Amygdala (tissue), 56 donors: ENCODE measurements around the gene FHL2.

ENCODE experiments used
- DNase-seq, 56 donors: peaks; one replicate each; lab custom pipeline; 2025; lab: John Stamatoyannopoulos, UW

Gene FHL2

DNA sequence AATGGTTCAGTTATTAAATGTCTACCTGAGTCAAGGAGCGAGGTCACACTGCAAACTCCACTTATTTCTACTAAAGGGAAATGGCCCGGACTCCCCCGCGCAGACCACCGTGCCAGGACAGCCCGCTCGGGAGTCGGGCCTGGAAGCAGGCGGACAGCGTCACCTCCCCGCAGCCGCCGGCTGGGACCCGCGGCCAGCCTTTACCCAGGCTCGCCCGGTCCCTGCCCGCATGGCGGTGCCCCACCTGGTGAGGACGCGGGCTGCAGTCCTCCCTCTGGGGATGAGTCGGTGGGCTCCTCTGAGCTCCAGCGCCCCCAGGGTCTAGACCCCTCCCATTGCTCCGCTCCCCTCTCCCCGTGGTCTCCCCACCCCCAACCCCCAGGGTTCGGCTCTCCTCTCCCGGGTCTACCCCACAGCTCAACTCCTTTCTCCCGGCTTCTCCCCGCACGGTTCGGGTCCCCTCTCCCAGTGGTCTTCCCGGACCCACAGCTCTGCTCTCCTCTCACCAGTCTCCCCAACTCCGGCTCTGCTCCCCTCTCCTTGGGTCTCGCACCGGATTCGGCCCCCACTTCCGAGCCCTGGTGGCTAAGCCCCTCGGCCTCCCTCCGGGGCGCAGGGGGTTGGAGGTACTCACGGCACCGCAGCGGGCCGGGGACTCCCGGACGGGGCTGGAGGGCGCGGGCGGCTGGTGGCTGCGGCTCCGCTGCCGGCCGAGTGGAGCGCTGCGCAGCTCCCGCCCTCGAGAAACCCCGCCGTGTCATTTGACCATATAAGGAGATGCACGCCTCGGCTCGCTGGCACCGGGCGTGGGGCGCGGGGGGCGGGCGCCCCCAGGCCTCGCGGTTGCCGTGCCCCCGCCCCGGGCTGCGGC is at the start of gene FHL2:
TSS of gene FHL2 (minus strand) at position 716 of the 871 bp plus-strand sequence. CDS start 12,535 bp downstream, outside the sequence.
- DNase-seq: peak in 24 of 56 donors; percentile 3 to 53 (median 20)

DNA sequence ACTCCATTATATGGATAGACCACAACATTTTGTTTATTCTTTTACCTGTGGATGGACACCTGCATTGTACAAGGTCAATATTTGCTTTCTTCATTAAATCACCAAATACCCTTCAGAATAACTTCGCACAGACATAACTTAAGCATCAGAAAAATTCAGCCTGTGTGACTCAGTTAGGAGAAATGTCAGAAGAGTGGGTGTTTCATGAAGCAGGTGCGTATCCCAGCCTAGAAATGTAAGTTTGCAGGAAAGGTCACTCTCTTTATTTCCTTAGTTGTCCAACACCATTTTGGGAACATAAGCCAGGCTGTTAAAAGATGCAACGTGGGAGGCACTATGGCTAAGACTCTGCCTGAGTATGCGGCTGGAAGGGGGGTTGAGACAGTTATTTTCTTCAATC is 48.6 kb upstream of the FHL2 start:
- DNase-seq: no peak

DNA sequence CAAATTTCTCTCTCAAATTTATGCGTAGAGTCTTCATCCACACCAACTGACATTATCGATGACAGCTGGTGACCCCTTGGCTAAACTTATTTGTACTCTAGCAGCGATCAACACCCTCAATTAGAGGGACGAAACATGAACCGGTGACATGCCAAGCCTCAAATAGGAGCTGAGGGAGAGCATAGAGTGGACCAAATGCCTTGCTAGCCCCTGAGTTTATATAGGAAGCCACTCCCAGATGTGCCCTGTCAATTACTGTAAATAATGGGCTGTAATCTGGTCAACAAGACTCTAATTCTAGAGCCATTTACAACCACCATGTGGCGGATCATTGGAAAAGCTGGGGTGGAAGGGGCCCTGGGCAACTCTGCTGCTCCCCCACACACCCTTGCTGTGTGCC is 47.6 kb upstream of the FHL2 start:
- no peak for DNase-seq

GRCh38 chr2:105445976-105446375 is 47.1 kb upstream of the FHL2 start:
- no peak for DNase-seq

GRCh38 chr2:105445498-105445897 is 46.6 kb upstream of the FHL2 start:
- DNase-seq: no peak

GRCh38 chr2:105443617-105444598 is 45.1 kb upstream of the FHL2 start:
- DNase-seq: no peak

DNA sequence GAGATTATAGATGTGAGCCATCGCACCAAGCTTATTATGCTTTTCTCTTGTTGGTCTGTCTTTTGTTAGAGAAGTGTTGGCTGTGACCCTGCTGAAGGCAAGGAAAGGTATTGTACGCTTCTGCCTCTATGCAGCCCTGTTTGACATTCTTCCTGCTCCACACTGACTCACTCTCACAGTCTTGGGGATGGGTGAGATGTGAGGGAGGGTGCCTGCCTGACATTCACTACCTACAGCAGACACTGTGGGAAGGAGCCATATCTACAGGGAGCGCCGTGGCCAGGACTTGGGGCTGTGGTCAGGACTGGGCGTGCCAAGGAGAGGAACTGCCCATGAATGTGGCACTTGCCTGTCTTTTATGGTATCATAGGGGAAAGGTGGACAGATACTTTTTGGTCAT is 43.9 kb upstream of the FHL2 start:
- DNase-seq: no peak

DNA sequence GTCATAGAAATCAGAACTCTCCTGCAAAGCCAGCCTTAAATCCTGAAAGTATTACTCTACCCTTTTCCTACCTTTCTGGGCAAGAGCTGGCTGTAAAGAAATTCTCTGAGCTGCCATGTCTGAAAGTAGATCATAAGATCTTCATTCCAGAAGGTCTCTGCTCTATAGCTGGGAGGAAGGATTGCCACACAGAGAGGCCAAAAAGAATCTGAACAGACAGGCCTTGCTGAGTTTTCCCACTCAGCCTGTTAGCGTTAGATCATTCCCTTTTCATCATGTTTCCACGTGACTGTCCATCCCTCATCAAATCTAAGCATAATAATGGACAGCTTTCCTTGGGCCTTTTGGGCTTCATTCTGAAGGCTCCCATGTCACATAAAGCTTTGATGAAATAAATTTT is 43.2 kb upstream of the FHL2 start:
- no peak for DNase-seq

- peak in 1 of 56 donors; percentile 2 for DNase-seq
Measured at GRCh38 chr2:105439141-105439540, 40.3 kb upstream of the FHL2 start.

GRCh38 chr2:105438104-105438929 is 39.5 kb upstream of the FHL2 start:
- DNase-seq: no peak

GRCh38 chr2:105437708-105438103 is 38.9 kb upstream of the FHL2 start:
- DNase-seq: no peak

DNA sequence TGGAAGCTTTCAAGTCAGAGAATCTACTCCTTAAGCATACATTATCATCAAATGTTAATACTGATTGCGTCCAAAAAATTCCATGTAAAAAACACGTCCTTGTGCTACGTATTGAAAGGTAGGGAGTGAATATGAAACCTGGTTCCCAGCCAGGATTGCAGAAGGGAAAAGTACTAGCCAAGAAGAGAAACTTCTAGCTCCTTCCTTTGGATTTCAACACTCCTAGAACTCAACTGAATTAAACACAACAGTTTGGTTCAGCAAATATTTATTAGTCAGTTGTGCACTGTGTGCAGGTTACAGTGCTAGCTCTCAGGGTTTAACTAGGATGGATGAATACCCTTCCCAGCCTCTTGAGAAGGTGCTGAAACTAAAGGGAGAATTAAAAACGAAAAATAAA is 33.9 kb upstream of the FHL2 start:
- no peak for DNase-seq

DNA sequence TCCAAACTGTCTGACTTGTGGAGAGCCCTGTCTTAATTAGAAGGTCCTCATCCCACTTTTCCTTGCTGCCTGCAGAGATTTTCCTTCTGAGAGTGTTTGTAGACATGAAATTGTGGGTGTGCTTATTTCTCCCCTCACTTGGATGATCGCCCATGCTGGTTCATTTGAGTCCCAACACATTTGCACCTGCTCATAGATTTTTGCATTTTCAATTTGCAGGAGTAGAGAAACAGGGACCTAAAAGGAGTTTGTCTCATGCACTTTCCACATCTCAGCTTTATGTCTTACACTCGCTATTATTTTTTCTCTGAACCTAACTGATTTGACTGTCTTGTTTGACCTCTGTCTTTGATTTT is 33.2 kb upstream of the FHL2 start:
- peak in 1 of 56 donors; percentile 14 for DNase-seq

- peak in 10 of 56 donors; percentile 3 to 34 (median 10) for DNase-seq
Measured at GRCh38 chr2:105431367-105432043, 32.7 kb upstream of the FHL2 start.

DNA sequence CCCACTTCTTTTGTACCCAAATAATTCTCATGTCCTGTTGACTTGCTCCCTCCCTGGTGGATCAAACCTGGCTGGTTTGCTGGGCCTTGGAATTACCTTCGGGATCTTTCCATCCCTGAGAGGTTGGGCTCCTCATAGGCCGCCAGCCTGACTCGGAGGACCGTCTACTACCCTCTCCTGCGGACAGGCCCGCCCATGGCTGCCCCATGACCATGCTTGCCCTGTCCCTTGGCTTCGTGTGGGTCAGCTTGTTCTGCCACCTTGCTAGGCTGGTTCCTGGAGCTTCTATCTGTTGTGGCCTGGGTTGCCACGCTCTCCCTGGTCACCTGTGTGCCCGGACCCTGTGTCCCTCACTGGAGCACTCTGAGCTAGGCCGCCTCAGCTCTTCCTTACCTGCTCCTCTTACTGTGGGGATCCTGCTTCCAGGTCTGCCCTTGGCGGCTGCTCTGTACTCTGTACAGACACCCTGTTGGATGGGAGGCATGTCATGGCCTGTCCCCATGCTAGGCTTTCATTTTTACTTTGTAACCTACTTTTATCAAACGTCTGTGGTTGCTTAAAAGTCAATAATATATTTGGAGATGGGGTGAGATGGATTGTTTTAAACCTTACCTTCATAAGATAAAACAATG is 29.7 kb upstream of the FHL2 start:
- no peak for DNase-seq

GRCh38 chr2:105427485-105427884 is 28.6 kb upstream of the FHL2 start:
- DNase-seq: no peak

- peak in 19 of 56 donors; percentile 4 to 57 (median 20) for DNase-seq
Measured at GRCh38 chr2:105426626-105427292, 27.9 kb upstream of the FHL2 start.

GRCh38 chr2:105425936-105426625 is 27.2 kb upstream of the FHL2 start:
- DNase-seq: peak in 1 of 56 donors; percentile 5
